ENCODE data around the gene OR2G3. TPM values are rescaled to one million over a fixed set of nuclear protein-coding genes. Genes with fewer than 3 reads are reported as not detected.

Gene OR2G3
- total and polyA plus RNA-seq, 2 of the 13 experiments (the other 11 are each of a cell fraction or from before 2014, with no cell fraction given), result not detected

DNA sequence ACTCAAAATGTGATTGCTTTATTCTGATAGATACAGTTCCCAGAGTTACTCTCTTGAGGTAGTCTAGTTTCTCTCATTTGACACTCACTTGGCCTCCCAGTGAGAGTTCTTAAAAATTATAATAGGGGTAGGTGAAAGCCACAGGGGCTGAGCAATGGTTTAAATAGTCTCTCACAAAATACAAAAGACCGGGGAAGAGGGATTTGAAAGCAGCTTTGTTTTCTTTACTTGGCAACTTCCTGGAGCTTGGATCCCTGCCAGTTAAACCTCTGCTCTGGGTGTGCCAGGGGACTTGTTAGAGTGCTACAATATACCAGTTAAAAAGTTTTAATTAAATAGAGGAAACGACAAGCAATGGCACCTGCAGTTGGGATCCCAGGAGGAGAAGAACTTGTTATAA, 42.5 kb downstream of the OR2G3 start:
- in situ Hi-C loops (cut with HindIII; ENCODE audit: extremely low pct_ligation_motif_present, low pct_unique_long_range_greater_than_20kb) (no loop called here), intact Hi-C loops (cut with micrococcal nuclease; ENCODE audit: unreplicated experiment) (no loop called here)
- Histone ChIP-seq H3K27me3 (ENCODE audit: control insufficient read depth in 1 of 2, insufficient read depth in 2 of 2, low read length in 2 of 2) (no peaks in the 10 kb centered on the region), H3K36me3 (replicated peaks in 1 of 2; ENCODE audit: control insufficient read depth in 1 of 2, insufficient read depth in 2 of 2, low read length in 2 of 2) (no peaks in the 10 kb centered on the region), H3K9me3 (ENCODE audit: low read length) (no peaks in the 10 kb centered on the region), H3K79me2 (ENCODE audit: insufficient read depth, low read length) (no peaks in the 10 kb centered on the region), H3K27ac (ENCODE audit: extremely low read length, insufficient read depth, low read length) (no peak overlapping the region), H3K4me1 (ENCODE audit: insufficient read depth, low read length) (no peaks in the 10 kb centered on the region), H3K9ac (ENCODE audit: insufficient read depth, low read depth, low read length) (no peak overlapping the region), H3K4me2 (ENCODE audit: low read depth, low read length) (no peak overlapping the region), H3K4me3 (replicated peaks in 1 of 3; ENCODE audit: insufficient read depth in 1 of 3, low read depth in 2 of 3, low read length in 3 of 3) (no peak overlapping the region), H4K20me1 (ENCODE audit: insufficient read depth, low read length) (no peaks in the 10 kb centered on the region), H2AFZ (ENCODE audit: low read length) (no peak overlapping the region)
- BruUV-seq (replicated peaks), result no TSS peak
- ChIA-PET CTCF (ENCODE audit: low intra/inter-chr PET ratio, low total read pairs) (no interaction called here), POLR2A (no interaction called here)
- WGBS (ENCODE audit: low lambda C conversion rate), result 0% methylated on average over 2 of the region's 2 CpGs
- FAIRE-seq (no peak), DNase-seq (ENCODE audit: low spot score) (no peak), ATAC-seq (no peak)
- TF ChIP-seq SPEN (CRISPR knock-in tag; IDR thresholded peaks at IDR 0.05; ENCODE audit: low read depth), result no peak
- TF ChIP-seq, protein P1, sequence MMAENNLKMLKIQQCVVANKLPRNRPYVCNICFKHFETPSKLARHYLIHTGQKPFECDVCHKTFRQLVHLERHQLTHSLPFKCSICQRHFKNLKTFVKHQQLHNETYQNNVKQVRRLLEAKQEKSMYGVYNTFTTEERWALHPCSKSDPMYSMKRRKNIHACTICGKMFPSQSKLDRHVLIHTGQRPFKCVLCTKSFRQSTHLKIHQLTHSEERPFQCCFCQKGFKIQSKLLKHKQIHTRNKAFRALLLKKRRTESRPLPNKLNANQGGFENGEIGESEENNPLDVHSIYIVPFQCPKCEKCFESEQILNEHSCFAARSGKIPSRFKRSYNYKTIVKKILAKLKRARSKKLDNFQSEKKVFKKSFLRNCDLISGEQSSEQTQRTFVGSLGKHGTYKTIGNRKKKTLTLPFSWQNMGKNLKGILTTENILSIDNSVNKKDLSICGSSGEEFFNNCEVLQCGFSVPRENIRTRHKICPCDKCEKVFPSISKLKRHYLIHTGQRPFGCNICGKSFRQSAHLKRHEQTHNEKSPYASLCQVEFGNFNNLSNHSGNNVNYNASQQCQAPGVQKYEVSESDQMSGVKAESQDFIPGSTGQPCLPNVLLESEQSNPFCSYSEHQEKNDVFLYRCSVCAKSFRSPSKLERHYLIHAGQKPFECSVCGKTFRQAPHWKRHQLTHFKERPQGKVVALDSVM (CRISPR knock-in tag; IDR thresholded peaks at IDR 0.05), result no peak
- TF ChIP-seq ERF (CRISPR knock-in tag; IDR thresholded peaks at IDR 0.05), result no peak
- no peak for TF ChIP-seq POLR2AphosphoS2 (IDR thresholded peaks at IDR 0.05; ENCODE audit: low read depth, low read length)
- no peak for TF ChIP-seq ZNF317 (CRISPR knock-in tag; IDR thresholded peaks at IDR 0.05)
- no peak for TF ChIP-seq ZNF441 (CRISPR knock-in tag; IDR thresholded peaks at IDR 0.05; ENCODE audit: borderline replicate concordance)
- no peak for TF ChIP-seq ZNF282 (IDR thresholded peaks at IDR 0.05; ENCODE audit: partially characterized antibody)
- TF ChIP-seq, protein P2, sequence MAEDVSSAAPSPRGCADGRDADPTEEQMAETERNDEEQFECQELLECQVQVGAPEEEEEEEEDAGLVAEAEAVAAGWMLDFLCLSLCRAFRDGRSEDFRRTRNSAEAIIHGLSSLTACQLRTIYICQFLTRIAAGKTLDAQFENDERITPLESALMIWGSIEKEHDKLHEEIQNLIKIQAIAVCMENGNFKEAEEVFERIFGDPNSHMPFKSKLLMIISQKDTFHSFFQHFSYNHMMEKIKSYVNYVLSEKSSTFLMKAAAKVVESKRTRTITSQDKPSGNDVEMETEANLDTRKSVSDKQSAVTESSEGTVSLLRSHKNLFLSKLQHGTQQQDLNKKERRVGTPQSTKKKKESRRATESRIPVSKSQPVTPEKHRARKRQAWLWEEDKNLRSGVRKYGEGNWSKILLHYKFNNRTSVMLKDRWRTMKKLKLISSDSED (CRISPR knock-in tag; IDR thresholded peaks at IDR 0.05), result no peak
- TF ChIP-seq KDM5B (CRISPR knock-in tag; IDR thresholded peaks at IDR 0.05; ENCODE audit: borderline replicate concordance), result no peak
- TF ChIP-seq HNRNPK (IDR thresholded peaks at IDR 0.05; ENCODE audit: low read depth, low read length, poor library complexity, severe bottlenecking), result no peak
- TF ChIP-seq ESRRA (CRISPR knock-in tag; IDR thresholded peaks at IDR 0.05; ENCODE audit: low read depth), result no peak
- TF ChIP-seq BRD4 (CRISPR knock-in tag; IDR thresholded peaks at IDR 0.05), result no peak
